CD4-positive, alpha-beta T cell (primary cell): ENCODE results near the gene CDC123. TPM values are rescaled to one million over a fixed set of nuclear protein-coding genes. Genes with fewer than 3 reads are reported as not detected.

Source experiments
- ATAC-seq: fragments of 200-7000 bp; cut with Tn5 transposase; one replicate; pipeline ENCODE4 v1.10.0; 2022; ENCODE audit warnings: mild to moderate bottlenecking; ENCODE audit not compliant: poor library complexity
- CTCF ChIA-PET: fragments of 350-600 bp; sonication (Branson Sonifier 250); formaldehyde crosslinking; loops from one replicate; lab custom pipeline; 2021; ENCODE audit warnings: antibody characterized with exemption, inconsistent platforms; lab: Charles Lee
- POLR2A ChIA-PET: fragments of 350-600 bp; sonication (Branson Sonifier 250); formaldehyde crosslinking; loops from one replicate; lab custom pipeline; 2021; ENCODE audit warnings: antibody characterized with exemption, inconsistent platforms; lab: Charles Lee
- DNase-seq, 14 experiments: peaks; one replicate each; pipeline ENCODE4 v3.0.0-alpha.2; 2013 to 2020; ENCODE audit warnings: mixed read lengths in 2 of 14
- H3K27ac ChIP-seq, 2 donors: one replicate each; pipeline versions ENCODE4 v1.5.1 to v1.7.0; 2013; ENCODE audit warnings: low read length in 2 of 2, low read depth in 1 of 2, mild to moderate bottlenecking in 1 of 2
- H3K27me3 ChIP-seq, 2 experiments: 1 replicate in 1 of 2; 2 replicates in 1 of 2; pipeline versions ENCODE4 v1.6.1 to v1.7.0; 2013; ENCODE audit warnings: low read length in 2 of 2, control low read depth in 1 of 2, mild to moderate bottlenecking in 1 of 2, moderate library complexity in 1 of 2; ENCODE audit not compliant: insufficient read depth in 2 of 2, control insufficient read depth in 1 of 2
- H3K36me3 ChIP-seq: one replicate; pipeline ENCODE4 v1.6.1; 2013; ENCODE audit warnings: low read length, control low read depth; ENCODE audit not compliant: insufficient read depth
- H3K4me1 ChIP-seq: one replicate; pipeline ENCODE4 v1.6.1; 2013; ENCODE audit warnings: low read length, control low read depth; ENCODE audit not compliant: insufficient read depth
- H3K4me3 ChIP-seq: one replicate; pipeline ENCODE4 v1.5.1; 2013; ENCODE audit warnings: mild to moderate bottlenecking, low read length, moderate library complexity
- H3K9me3 ChIP-seq, 2 experiments: 1 replicate in 1 of 2; 2 replicates in 1 of 2; pipeline versions ENCODE4 v1.6.1 to v1.7.0; 2013; ENCODE audit warnings: low read length in 2 of 2, mild to moderate bottlenecking in 2 of 2, control low read depth in 1 of 2, moderate library complexity in 1 of 2; ENCODE audit not compliant: control insufficient read depth in 1 of 2, insufficient read depth in 1 of 2
- H3K27ac Mint-ChIP-seq: one replicate; pipeline ENCODE4 v1.8.0; 2020; ENCODE audit warnings: mixed read lengths
- H3K27me3 Mint-ChIP-seq: one replicate; pipeline ENCODE4 v1.8.0; 2021; ENCODE audit warnings: mixed read lengths
- H3K36me3 Mint-ChIP-seq: one replicate; pipeline ENCODE4 v1.8.0; 2021; ENCODE audit warnings: low read depth, mixed read lengths
- H3K4me1 Mint-ChIP-seq: one replicate; pipeline ENCODE4 v1.8.0; 2021; ENCODE audit warnings: low read depth, mixed read lengths
- H3K4me3 Mint-ChIP-seq: one replicate; pipeline ENCODE4 v1.8.0; 2020; ENCODE audit warnings: mild to moderate bottlenecking, mixed read lengths
- H3K9me3 Mint-ChIP-seq: one replicate; pipeline ENCODE4 v1.8.0; 2020; ENCODE audit warnings: mixed read lengths
- intact Hi-C, 2 experiments: fragments of 100-400 bp; cut with DNase I in 1 of 2; cut with micrococcal nuclease in 1 of 2; formaldehyde crosslinking; loops; one replicate each; pipeline versions ENCODE4 v1.15.1 to v1.9.0; 2023 to 2025; cut with DNase I, micrococcal nuclease
- total RNA-seq, 174 experiments: library from RNA in 2 of 174; stranded (reverse) in 2 of 174; gene quantifications; one replicate each; pipeline ENCODE4 v1.2.3 and lab custom pipeline; 2021 to 2026
- TF ChIP-seq, protein P1 (sequence below): fragments of 200-600 bp; IDR thresholded peaks from one replicate; pipeline ENCODE4 v1.8.0; 2022; ENCODE audit warnings: antibody characterized with exemption, mild to moderate bottlenecking

CDC123 gene
- total RNA-seq, 2 experiments from 2014 or later, result 34.7 to 40.5 TPM

DNA sequence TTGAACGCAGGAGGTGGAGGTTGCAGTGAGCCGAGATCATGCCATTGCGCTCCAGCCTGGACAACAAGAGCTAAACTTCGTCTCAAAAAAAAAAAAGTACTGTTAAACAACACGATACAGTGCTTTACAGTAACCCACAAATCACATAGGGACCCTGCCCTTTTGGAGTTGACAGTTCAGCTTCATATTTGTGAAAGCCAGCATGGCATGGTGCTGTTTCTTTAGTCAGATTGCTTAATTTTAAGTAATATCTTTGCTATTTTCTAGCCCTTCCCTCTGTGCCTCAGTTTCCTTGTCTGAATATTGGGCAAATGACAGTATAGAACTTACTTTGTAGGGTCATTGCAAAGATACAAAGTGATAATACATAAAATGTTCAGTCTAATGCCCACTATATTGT lies 4.9 kb downstream of the CDC123 start:
- Histone ChIP-seq H3K9me3 (no peaks in the 10 kb centered on the region), H3K36me3 (peaks cover 50% of the 10 kb centered on the region), H3K4me3 (no peak overlapping the region), H3K27me3 (no peaks in the 10 kb centered on the region), H3K27ac (no peak overlapping the region), H3K4me1 (peaks cover 17% of the 10 kb centered on the region)
- no peaks in the 10 kb centered on the region for H3K27me3 Mint-ChIP-seq
- TF ChIP-seq, protein P1, sequence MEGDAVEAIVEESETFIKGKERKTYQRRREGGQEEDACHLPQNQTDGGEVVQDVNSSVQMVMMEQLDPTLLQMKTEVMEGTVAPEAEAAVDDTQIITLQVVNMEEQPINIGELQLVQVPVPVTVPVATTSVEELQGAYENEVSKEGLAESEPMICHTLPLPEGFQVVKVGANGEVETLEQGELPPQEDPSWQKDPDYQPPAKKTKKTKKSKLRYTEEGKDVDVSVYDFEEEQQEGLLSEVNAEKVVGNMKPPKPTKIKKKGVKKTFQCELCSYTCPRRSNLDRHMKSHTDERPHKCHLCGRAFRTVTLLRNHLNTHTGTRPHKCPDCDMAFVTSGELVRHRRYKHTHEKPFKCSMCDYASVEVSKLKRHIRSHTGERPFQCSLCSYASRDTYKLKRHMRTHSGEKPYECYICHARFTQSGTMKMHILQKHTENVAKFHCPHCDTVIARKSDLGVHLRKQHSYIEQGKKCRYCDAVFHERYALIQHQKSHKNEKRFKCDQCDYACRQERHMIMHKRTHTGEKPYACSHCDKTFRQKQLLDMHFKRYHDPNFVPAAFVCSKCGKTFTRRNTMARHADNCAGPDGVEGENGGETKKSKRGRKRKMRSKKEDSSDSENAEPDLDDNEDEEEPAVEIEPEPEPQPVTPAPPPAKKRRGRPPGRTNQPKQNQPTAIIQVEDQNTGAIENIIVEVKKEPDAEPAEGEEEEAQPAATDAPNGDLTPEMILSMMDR, result no peak
- peaks cover 71% of the 10 kb centered on the region for H3K36me3 Mint-ChIP-seq
- H3K9me3 Mint-ChIP-seq, result no peaks in the 10 kb centered on the region
- POLR2A ChIA-PET, result no interaction called here
- ATAC-seq (no peak), DNase-seq (no peak)
- H3K27ac Mint-ChIP-seq, result no peak overlapping the region
- intact Hi-C loops, result no loop called here
- no peak overlapping the region for H3K4me3 Mint-ChIP-seq
- peaks cover 55% of the 10 kb centered on the region for H3K4me1 Mint-ChIP-seq
- CTCF ChIA-PET, result interaction anchor here (3.4 kb wide), 1 partner anchor 14 kb away, joined by 17 read pairs; no protein-coding TSS in a partner anchor

DNA sequence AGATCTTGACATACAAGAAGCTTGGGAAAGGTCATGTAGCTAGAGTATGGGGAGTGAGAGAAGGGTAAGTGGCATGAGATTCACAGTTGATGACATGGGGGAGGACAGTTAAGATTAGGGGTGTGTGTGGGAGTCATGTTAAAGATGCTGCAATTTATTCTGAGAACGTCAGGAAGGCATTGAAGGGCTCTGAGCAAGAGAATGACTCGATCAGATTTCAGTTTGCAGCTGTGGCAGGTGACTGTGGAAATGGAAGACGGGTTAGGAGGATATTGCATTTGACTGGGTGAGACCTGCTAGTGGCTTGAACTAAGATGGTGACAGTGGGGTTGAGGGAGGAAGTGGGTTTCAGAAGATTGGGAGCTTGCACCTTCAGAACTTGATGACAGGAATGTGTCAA lies 5.6 kb downstream of the CDC123 start:
- DNase-seq (no peak), ATAC-seq (no peak)
- Histone ChIP-seq H3K4me1 (peaks cover 12% of the 10 kb centered on the region), H3K27me3 (no peaks in the 10 kb centered on the region), H3K36me3 (peaks cover 50% of the 10 kb centered on the region), H3K27ac (no peak overlapping the region), H3K4me3 (no peak overlapping the region), H3K9me3 (no peaks in the 10 kb centered on the region)
- CTCF ChIA-PET, result interaction anchor here (3.4 kb wide), 1 partner anchor 13 kb away, joined by 17 read pairs; no protein-coding TSS in a partner anchor
- no peak overlapping the region for H3K4me3 Mint-ChIP-seq
- H3K27ac Mint-ChIP-seq, result no peak overlapping the region
- TF ChIP-seq, protein P1, result no peak
- H3K27me3 Mint-ChIP-seq, result no peaks in the 10 kb centered on the region
- peaks cover 71% of the 10 kb centered on the region for H3K36me3 Mint-ChIP-seq
- H3K4me1 Mint-ChIP-seq, result peaks cover 48% of the 10 kb centered on the region
- no peaks in the 10 kb centered on the region for H3K9me3 Mint-ChIP-seq
- POLR2A ChIA-PET, result no interaction called here
- intact Hi-C loops, result no loop called here

DNA sequence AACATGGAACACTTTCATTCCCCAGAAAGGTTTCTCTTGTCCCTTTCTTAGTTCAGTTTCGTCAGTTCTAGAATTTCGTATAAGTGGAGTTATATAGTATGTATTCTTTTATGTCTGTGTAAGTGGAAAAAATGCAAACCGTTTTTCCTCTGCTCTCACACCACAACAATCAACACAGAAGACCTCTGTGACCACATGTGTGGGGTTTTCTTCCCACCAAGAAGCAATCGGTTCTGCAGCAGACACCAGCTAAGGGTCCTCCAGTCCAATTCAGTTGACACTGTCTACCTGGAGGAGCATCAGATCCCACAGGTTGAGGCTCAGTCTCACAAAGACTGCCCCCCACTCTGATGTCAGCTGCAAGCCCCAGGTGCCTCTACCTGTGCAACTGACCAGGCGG lies 6.2 kb downstream of the CDC123 start:
- Histone ChIP-seq H3K9me3 (no peaks in the 10 kb centered on the region), H3K27me3 (no peaks in the 10 kb centered on the region), H3K27ac (no peak overlapping the region), H3K36me3 (peaks cover 51% of the 10 kb centered on the region), H3K4me3 (no peak overlapping the region), H3K4me1 (peaks cover 10% of the 10 kb centered on the region)
- H3K4me1 Mint-ChIP-seq, result peaks cover 43% of the 10 kb centered on the region
- intact Hi-C loops, result no loop called here
- DNase-seq (no peak), ATAC-seq (no peak)
- no peaks in the 10 kb centered on the region for H3K9me3 Mint-ChIP-seq
- no peak overlapping the region for H3K27ac Mint-ChIP-seq
- H3K4me3 Mint-ChIP-seq, result no peak overlapping the region
- POLR2A ChIA-PET, result no interaction called here
- CTCF ChIA-PET, result interaction anchor here (3.4 kb wide), 1 partner anchor 12 kb away, joined by 17 read pairs; no protein-coding TSS in a partner anchor
- peaks cover 72% of the 10 kb centered on the region for H3K36me3 Mint-ChIP-seq
- no peaks in the 10 kb centered on the region for H3K27me3 Mint-ChIP-seq
- TF ChIP-seq, protein P1, result no peak
